Glutamatergic neuron (in vitro differentiated cells): ENCODE data around the gene NIT1. TPM values are rescaled to one million over a fixed set of nuclear protein-coding genes. Genes with fewer than 3 reads are reported as not detected.

Experiments
- DNase-seq: peaks from one replicate; pipeline ENCODE4 v3.0.0; 2022
- H3K27ac Mint-ChIP-seq: one replicate; pipeline ENCODE4 v1.8.0; 2020; ENCODE audit warnings: mild to moderate bottlenecking, mixed read lengths, inconsistent platforms; ENCODE audit not compliant: unreplicated experiment
- H3K27me3 Mint-ChIP-seq: one replicate; pipeline ENCODE4 v1.8.0; 2020; ENCODE audit warnings: mild to moderate bottlenecking, moderate library complexity, mixed read lengths, inconsistent platforms; ENCODE audit not compliant: unreplicated experiment
- H3K36me3 Mint-ChIP-seq: one replicate; pipeline ENCODE4 v1.8.0; 2020; ENCODE audit warnings: mild to moderate bottlenecking, mixed read lengths, inconsistent platforms; ENCODE audit not compliant: unreplicated experiment
- H3K4me1 Mint-ChIP-seq: one replicate; pipeline ENCODE4 v1.8.0; 2020; ENCODE audit warnings: mild to moderate bottlenecking, low read depth, mixed read lengths, inconsistent platforms; ENCODE audit not compliant: unreplicated experiment
- H3K4me3 Mint-ChIP-seq: one replicate; pipeline ENCODE4 v1.8.0; 2020; ENCODE audit warnings: mild to moderate bottlenecking, mixed read lengths, inconsistent platforms; ENCODE audit not compliant: unreplicated experiment
- H3K9me3 Mint-ChIP-seq: one replicate; pipeline ENCODE4 v1.8.0; 2020; ENCODE audit warnings: mild to moderate bottlenecking, moderate library complexity, mixed read lengths, inconsistent platforms; ENCODE audit not compliant: unreplicated experiment
- CTCF ChIP-seq: fragments of 200-600 bp; sonication (generic); IDR thresholded peaks from one replicate; pipeline ENCODE4 v1.5.0; 2021; ENCODE audit not compliant: partially characterized antibody, unreplicated experiment
- total RNA-seq: library from RNA; stranded (reverse); fragmentation: NEBNext Ultra II Directional; extraction: Animal tissue kit (Norgen Biotek cat#: 25700); gene quantifications from one replicate; pipeline ENCODE4 v1.2.1, GENCODE V29; 2021; ENCODE audit not compliant: unreplicated experiment

NIT1 gene
- total RNA-seq, 1 donor from 2014 or later = 40.2 TPM

- peak overlapping the region; percentile 39 for H3K4me3 Mint-ChIP-seq
- no peak for DNase-seq
- peaks cover 16% of the 10 kb centered on the region for H3K9me3 Mint-ChIP-seq
- H3K36me3 Mint-ChIP-seq = peaks cover 5% of the 10 kb centered on the region
- H3K27me3 Mint-ChIP-seq = peaks cover 21% of the 10 kb centered on the region
- H3K27ac Mint-ChIP-seq = peak overlapping the region; percentile 70
- no peak for TF ChIP-seq CTCF
- H3K4me1 Mint-ChIP-seq = peaks cover 14% of the 10 kb centered on the region
Observed at GRCh38 chr1:161080441-161081405, 37.2 kb upstream of the NIT1 start.

GRCh38 chr1:161081519-161081918 lies 36.4 kb upstream of the NIT1 start:
- Mint-ChIP-seq H3K36me3 (peaks cover 5% of the 10 kb centered on the region), H3K4me3 (no peak overlapping the region), H3K27me3 (peaks cover 22% of the 10 kb centered on the region), H3K4me1 (peaks cover 14% of the 10 kb centered on the region), H3K9me3 (peaks cover 20% of the 10 kb centered on the region), H3K27ac (peak overlapping the region; percentile 70)
- no peak for DNase-seq
- TF ChIP-seq CTCF = no peak

- H3K4me3 Mint-ChIP-seq = no peak overlapping the region
- no peak overlapping the region for H3K27ac Mint-ChIP-seq
- peaks cover 22% of the 10 kb centered on the region for H3K27me3 Mint-ChIP-seq
- H3K36me3 Mint-ChIP-seq = peaks cover 5% of the 10 kb centered on the region
- TF ChIP-seq CTCF = no peak
- peaks cover 14% of the 10 kb centered on the region for H3K4me1 Mint-ChIP-seq
- no peak for DNase-seq
- peaks cover 20% of the 10 kb centered on the region for H3K9me3 Mint-ChIP-seq
Observed at GRCh38 chr1:161082483-161082882, 35.4 kb upstream of the NIT1 start.

GRCh38 chr1:161082996-161083747 lies 34.7 kb upstream of the NIT1 start:
- H3K4me1 Mint-ChIP-seq = peaks cover 14% of the 10 kb centered on the region
- peak; percentile 61 for DNase-seq
- peaks cover 20% of the 10 kb centered on the region for H3K9me3 Mint-ChIP-seq
- H3K36me3 Mint-ChIP-seq = peaks cover 5% of the 10 kb centered on the region
- H3K27me3 Mint-ChIP-seq = peaks cover 22% of the 10 kb centered on the region
- no peak overlapping the region for H3K4me3 Mint-ChIP-seq
- peak overlapping the region; percentile 66 for H3K27ac Mint-ChIP-seq
- no peak for TF ChIP-seq CTCF
